Activated CD8-positive, alpha-beta memory T cell treated with anti-CD3 and anti-CD28 coated beads for 36 hours (primary cell): ENCODE results near the gene FIBP. TPM values are rescaled to one million over a fixed set of nuclear protein-coding genes. Genes with fewer than 3 reads are reported as not detected.

Experiments
- CTCF ChIA-PET: fragments of 350-600 bp; sonication (Branson Sonifier 250); formaldehyde crosslinking; loops from one replicate; lab custom pipeline; 2021; ENCODE audit warnings: antibody characterized with exemption; lab: Charles Lee
- POLR2A ChIA-PET: fragments of 350-600 bp; sonication (Branson Sonifier 250); formaldehyde crosslinking; loops from one replicate; lab custom pipeline; 2021; ENCODE audit warnings: antibody characterized with exemption; lab: Charles Lee
- total RNA-seq, 2 experiments: library from RNA; stranded (reverse); gene quantifications; one replicate each; pipeline ENCODE4 v1.2.3, GENCODE V29; 2021

The FIBP gene
- total RNA-seq, 2 experiments from 2014 or later: 119 to 132 TPM

DNA sequence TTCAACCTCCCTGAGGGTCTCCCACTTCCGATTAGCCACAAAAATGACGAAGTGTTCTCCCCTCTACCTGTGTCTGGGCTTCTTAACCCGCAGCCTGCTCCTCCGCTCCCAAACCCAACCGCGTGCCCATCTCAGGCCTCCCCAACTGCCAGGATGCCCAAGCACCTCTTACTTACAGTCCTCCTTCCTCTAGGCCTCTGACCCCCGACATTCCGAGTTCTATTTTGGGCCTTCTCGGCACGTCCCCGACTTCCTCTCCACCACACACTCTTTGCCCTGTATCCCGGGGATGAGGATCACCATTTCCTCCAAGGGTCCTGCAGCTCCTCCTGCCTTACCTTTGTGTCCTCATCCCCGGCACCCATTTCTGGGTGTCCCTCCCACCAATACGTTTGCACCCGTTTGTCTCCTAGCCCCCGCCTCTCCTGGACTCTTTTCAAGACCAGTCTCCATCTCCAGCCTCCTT lies 28.4 kb downstream of the FIBP start:
- CTCF ChIA-PET: interaction anchor here (0.6 to 8.1 kb wide), 22 partner anchors 11 to 846 kb away, joined by 3 to 163 read pairs (median 4); partner anchors contain the start of genes BANF1, CCDC85B, EIF1AD and FIBP
- POLR2A ChIA-PET: interaction anchor here (0.6 to 3.0 kb wide), 16 partner anchors 9 to 1076 kb away, joined by 3 to 44 read pairs (median 5); partner anchors contain the start of genes CCDC85B, FAM89B, FIBP and FOSL1

DNA sequence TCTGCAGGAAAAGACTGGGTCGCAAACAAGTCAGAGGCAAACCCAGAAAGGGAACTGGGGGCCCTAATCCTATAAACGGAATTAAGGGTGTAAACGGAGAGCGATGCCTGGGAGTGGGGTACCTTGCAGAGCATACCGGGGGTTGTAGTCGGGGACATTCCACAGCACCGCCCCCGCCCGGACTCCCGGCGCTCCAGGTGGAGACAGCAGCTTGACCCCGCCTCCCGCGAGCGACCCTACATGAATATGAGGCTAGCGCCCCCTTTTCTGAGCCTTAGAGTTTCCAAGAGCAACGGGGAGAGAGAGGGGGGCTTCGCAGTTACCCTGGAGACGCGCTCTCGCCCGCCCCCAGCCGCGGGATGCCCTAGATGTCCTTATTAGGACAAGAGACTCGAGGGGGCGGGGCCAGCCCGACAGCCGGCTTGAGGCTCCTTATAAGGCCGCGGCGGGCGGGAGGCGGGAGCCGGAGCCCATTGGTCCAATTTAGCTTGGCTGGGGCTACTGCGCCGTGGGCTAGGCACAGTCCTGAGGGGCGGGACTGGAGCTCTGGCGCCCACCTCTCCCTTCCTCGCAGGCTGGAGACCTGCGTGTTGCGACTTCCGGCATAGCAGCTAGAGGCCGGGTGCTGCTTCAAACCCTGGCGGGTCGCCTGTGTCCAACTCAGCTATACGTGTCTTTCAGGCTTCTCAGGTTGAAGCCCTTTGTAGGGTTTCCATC lies 29.0 kb downstream of the FIBP start:
- ChIA-PET POLR2A (interaction anchor here (0.6 to 3.0 kb wide), 15 partner anchors 10 to 1076 kb away, joined by 3 to 44 read pairs (median 5); partner anchors contain the start of genes CCDC85B, FAM89B, FIBP and FOSL1), CTCF (interaction anchor here (0.6 to 8.1 kb wide), 20 partner anchors 11 to 845 kb away, joined by 3 to 163 read pairs (median 4); partner anchors contain the start of genes BANF1, CCDC85B, EIF1AD and FIBP)

DNA sequence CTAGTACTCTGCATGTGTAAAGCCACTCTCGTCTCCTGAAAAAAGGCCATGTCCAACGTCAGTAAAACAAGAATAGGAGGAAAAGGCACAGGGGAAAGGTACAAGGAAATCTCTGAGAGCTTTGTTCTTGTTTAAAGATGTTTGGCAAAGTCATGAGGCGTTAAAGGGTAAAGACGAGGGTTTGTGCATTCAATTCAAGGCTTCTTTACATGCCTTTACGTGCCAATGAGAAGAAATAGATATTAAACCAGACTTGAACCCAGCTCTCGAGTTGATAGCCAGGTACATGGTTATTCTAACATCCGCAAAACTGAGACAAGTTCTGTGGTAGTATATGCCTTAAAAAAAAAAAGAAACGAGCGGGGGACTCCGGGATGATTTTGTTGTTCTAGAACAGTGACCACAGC lies 29.6 kb downstream of the FIBP start:
- CTCF ChIA-PET: interaction anchor here (0.6 to 8.1 kb wide), 7 partner anchors 13 to 528 kb away, joined by 3 to 163 read pairs (median 7); partner anchors contain the start of genes BANF1, CCDC85B, EIF1AD and FIBP
- POLR2A ChIA-PET: interaction anchor here (0.5 to 3.0 kb wide), 10 partner anchors 13 to 153 kb away, joined by 3 to 44 read pairs (median 4); partner anchors contain the start of genes CCDC85B, FIBP, FOSL1 and KAT5

DNA sequence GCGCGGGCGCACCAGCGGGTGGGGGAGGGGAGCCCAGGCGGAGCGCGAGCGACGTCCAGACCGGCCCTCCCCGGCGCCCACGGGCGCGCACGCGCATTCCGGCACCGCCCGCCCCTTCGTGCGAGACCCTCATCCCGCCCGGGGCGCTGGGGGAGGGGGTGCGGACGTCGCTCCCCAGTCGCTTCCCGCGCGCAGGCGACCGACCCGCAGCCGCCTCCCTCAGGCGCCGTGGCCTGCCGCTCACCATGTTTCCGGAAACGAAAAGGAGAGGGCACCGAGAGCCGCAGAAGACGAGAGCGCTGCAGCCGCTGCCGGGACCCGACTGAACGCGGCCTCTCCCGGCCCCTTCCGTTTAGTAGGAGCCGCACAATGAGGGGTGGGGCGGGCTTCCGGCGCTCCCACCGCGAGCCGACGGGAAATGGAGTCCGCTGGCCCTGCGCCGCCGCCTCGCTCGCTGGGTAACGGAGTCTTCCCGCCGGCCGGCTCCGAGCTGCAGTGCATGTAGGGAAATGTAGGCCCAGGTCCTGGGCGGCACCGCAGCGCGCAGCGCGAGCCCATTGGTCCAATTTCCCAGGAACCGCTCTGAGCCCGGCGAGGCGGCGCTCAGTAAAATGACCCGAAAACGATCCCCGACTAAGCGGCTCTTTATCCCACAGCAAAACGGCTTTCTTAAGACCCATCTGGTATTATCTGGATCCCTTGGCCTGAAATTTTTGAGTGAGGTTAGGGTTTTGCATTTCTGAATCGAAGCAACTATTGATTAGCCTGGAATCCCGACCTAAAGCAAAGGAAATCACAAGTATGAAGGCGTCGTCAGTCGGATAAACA lies 30.2 kb downstream of the FIBP start, which contains the start of gene CFL1:
Gene CFL1 (minus strand): TSS at position 328 of the 828 bp plus-strand sequence. CDS start 81 bp downstream, at position 247.
- CTCF ChIA-PET: interaction anchor here (0.6 to 8.1 kb wide), 6 partner anchors 13 to 528 kb away, joined by 3 to 163 read pairs (median 6); partner anchors contain the start of genes BANF1, CCDC85B, EIF1AD and FIBP

DNA sequence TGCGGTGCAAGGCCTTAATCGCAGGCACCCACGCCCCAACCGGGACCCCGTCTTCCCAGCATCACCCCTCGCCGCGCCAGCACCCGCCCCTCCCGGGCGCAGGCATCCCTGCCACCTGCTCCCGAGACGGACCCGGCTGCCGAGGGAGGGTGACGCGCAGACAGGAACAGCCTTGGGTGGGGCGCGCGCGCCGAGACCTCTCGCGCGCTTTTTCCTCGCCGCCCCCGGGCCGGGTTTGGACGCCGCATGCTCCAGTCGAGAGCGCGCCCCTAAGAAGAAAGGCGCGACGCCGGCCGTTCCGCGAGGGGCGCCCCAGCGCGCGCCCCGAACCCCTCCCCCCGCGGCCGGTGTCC lies 30.8 kb downstream of the FIBP start:
- ChIA-PET CTCF (interaction anchor here (8.1 kb wide), 1 partner anchor 30 kb away, joined by 163 read pairs; the partner anchor contains the start of genes CCDC85B and FIBP), POLR2A (interaction anchor here (1.0 to 3.0 kb wide), 4 partner anchors 14 to 43 kb away, joined by 4 to 44 read pairs (median 17); partner anchors contain the start of genes CCDC85B, FIBP and FOSL1)

More for the DNA sequence above, 30.2 kb downstream of the FIBP start, which contains the start of gene CFL1:
- POLR2A ChIA-PET: interaction anchor here (0.5 to 3.0 kb wide), 9 partner anchors 14 to 153 kb away, joined by 3 to 44 read pairs (median 4); partner anchors contain the start of genes CCDC85B, FIBP and FOSL1

DNA sequence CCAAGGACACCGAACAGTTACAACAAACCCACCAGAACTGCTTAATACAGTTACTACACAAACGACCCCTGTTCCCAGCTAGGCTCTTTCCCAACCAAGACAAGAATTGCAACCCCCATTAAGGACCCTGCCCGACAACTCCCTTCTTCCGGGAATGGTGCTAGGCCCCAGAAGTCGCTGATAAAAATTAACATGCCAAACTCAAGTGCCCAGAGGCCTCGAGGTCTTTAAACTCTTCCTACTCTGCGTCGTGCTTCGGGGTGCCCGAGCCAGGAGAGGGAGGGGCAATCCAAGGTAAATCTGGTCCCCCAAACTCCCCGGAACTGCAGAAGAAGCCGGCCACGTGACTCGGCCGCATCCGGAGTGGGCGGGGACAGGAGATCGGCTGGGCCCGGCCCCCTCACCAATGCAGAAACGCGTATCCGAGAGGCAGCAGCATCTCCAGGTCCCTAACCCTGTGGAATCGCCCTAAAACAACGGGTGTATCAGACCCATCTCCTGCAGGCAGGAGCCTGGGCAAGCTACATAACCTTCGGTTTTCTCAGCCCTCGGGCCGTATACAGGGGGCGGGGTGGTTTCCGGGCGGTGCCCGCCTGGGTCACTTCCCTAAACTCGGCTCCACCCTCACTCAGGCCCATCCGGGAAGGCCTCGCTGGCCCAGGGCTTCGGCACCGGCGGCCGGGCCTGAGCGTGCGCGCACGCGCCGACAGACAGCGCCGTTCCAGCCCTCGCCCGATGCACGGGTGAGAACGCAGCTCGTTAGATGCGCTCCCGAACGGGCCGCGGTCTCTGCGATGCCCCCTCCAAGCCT lies 31.4 kb downstream of the FIBP start:
- ChIA-PET POLR2A (interaction anchor here (3.0 kb wide), 1 partner anchor 17 kb away, joined by 15 read pairs; no protein-coding TSS in a partner anchor), CTCF (interaction anchor here (8.1 kb wide), 1 partner anchor 31 kb away, joined by 163 read pairs; the partner anchor contains the start of genes CCDC85B and FIBP)

DNA sequence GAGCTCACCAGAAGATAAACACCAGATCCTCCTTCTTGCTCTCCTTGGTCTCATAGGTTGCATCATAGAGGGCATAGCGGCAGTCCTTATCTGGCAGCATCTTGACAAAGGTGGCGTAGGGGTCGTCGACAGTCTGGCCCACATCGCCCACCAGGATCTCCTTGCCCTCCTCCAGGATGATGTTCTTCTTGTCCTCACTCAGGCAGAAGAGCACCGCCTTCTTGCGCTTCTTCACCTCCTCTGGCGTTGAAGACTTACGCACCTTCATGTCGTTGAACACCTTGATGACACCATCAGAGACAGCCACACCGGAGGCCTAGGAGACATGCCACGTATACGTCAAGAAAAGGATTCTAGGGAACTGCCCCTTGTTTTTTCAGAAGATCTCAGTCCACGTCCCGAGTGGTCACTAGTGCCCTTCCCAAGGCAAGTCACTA lies 32.3 kb downstream of the FIBP start:
- CTCF ChIA-PET: interaction anchor here (8.1 kb wide), 1 partner anchor 32 kb away, joined by 163 read pairs; the partner anchor contains the start of genes CCDC85B and FIBP

DNA sequence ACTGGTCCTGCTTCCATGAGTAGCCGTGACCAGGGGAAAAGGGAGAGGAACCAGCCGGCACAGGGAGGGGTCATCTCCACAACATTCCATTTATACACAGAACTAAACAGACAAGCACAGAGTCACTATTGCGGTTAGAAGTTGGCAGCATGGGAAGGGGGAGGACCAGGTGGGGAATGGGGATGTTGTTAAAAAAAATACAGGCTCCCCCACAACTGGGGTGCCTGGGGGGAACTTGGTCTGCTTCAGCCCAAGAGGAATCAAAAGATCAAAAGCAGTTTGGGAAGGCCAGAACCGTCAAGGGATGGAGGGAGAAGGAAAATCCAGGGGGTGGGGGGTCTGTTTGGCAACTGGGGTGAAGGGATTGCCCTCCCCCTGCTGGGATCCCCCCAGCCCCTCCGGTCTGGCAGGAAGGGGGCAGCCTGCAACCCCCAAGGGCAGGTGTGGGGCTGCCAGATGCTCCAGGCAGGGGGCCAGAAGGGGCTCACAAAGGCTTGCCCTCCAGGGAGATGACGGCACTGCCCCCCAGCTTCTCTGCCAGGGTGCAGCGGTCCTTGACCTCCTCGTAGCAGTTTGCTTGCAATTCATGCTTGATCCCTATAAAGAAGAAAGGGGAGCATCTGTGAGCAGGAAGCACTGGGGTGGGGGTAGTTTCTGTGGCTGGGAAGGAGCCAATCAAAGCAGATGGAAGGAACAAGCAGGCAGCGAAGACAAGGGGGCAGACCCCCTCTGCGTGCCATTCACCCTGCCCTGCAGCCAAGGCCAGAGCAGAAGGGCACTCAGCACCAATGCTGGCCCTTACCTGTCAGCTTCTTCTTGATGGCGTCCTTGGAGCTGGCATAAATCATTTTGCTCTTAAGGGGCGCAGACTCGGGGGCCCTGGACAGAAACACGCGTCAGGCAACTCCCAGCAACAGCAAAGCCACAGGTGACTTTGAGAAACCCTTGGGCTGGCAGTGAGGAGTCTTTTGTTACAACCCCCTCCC lies 33.1 kb downstream of the FIBP start:
- CTCF ChIA-PET: no interaction called here
- POLR2A ChIA-PET: no interaction called here

More for the DNA sequence above, 32.3 kb downstream of the FIBP start:
- POLR2A ChIA-PET: interaction anchor here (0.6 kb wide), 1 partner anchor 277 kb away, joined by 4 read pairs; no protein-coding TSS in a partner anchor

DNA sequence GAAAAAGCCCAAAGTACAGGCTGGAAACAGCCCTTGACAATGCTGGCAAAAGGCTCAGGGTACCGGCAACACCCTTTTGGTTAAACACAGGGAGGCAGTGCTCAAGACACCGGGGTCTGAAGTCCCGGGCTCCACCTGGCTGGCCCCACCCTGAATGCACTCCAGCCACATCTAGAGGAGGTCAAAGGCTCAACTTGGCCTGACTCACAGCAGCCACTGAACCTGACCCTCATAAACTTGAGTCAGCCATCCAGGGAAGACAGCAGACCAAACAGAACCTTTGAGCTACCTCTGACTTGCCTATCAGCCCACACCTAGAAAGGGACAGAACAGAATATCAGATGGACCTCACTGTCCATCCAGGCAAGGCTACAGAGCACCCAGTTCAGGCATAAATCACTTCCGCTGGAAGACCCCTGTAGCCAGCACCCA lies 34.1 kb downstream of the FIBP start:
- POLR2A ChIA-PET: no interaction called here
- CTCF ChIA-PET: no interaction called here

DNA sequence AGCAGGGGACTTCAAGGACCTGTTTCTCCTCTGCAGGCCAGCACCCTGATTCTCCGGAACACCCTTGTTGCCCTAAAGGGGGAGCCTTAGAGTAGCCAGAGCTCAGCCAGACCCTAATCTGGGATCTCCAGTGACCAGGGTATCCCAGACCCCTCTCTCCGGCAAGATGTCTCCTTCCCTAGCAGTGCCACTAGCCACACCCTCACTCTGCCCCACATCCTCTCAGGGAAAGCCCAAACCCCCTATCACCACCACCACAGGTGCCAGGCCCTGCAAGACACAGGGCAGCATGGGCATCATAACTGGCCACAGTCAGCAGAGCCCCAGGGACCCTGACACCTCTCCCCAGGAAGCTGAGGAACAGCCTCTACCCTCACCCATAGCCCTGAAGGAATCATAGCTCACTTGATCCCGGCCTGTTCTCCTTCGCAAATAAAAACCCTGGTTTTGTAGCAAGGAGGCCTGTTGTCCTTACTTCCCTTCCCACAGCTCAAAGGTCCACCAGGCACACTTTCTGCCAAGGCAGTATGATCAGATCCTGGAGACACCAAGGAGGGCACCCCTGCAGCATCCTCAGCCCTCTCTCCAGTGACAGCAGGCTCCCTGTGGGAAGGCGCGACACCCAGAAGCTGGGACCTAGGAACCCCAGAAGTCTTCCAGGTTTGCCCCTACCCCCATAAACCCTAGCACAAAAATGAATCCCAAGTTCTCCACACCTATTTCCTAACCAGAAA lies 34.9 kb downstream of the FIBP start:
- CTCF ChIA-PET: interaction anchor here (0.6 to 3.6 kb wide), 5 partner anchors 31 to 142 kb away, joined by 3 to 17 read pairs (median 5); partner anchors contain the start of genes AP5B1, CCDC85B and FIBP

DNA sequence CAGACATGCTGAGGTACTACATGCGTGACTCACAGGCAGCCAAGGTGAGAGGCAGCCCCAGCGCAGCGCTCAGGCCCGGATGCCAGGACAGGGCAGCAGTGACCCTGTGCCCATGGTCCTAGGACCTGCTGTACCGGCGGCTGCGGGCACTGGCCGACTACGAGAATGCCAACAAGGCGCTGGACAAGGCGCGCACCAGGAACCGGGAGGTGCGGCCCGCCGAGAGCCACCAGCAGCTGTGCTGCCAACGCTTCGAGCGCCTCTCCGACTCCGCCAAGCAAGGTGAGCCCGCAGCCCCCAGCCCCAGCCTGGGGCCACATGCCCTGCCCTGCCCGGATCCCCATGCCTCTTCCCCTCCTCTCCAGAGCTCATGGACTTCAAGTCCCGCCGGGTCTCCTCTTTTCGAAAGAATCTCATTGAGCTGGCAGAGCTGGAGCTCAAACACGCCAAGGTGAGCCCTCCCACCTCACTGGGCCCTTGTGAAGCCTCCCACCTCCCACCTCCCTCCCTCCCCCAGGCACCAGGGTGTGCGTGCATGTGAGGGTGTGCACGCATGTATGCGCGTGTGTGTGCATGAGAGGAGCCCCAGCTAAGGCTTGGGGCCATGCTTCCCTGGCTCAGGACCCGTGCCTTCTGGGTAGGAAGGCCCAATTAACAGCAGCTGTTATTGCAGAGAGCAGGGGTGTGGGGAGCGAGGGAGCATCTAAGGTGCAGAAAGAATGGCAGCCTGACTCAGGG lies 35.6 kb downstream of the FIBP start:
- CTCF ChIA-PET: interaction anchor here (0.6 to 3.6 kb wide), 5 partner anchors 32 to 348 kb away, joined by 3 to 17 read pairs (median 4); partner anchors contain the start of genes AP5B1, CCDC85B and FIBP
- POLR2A ChIA-PET: interaction anchor here (0.6 to 1.6 kb wide), 6 partner anchors 8 to 190 kb away, joined by 3 to 5 read pairs (median 3); partner anchors contain the start of genes CCDC85B, FIBP and RELA

More for the DNA sequence above, 34.9 kb downstream of the FIBP start:
- POLR2A ChIA-PET: interaction anchor here (1.0 kb wide), 1 partner anchor 10 kb away, joined by 3 read pairs; no protein-coding TSS in a partner anchor

DNA sequence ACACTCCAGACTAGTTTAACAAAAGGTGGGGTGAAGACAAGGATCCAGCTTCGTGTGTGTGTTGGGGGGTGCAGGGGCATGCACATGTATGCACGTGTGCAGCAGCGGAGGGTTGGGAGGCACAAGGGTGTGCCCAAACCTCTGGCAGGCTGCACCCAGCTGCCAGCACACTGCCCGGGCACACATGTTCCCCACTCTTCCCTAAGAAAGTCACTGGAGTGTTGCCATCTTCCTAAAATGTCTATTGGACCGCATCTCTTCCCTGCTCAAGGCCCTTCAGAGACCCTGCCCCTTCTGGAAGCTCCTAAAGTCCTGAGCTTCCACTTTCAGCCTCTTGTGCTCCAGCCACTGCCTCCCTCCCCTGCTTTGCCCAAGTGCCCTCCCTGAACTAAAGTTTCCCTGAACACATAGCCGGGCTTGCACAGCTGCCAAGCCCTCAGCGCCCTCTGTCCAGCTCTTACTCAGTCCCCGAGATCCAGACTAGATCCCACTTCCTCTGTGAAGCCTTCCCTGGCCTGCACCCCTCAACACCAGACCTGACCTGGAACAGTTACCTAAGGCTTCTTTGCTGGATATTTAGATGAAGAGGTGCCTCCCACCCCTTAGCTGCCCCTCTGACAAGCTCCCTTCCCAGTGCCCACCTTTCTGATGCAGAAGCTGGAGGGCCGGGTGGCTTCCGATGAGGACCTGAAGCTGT lies 36.3 kb downstream of the FIBP start:
- ChIA-PET CTCF (interaction anchor here (1.0 to 3.6 kb wide), 7 partner anchors 13 to 141 kb away, joined by 3 to 17 read pairs (median 8); partner anchors contain the start of genes AP5B1, CCDC85B, FIBP and SNX32), POLR2A (interaction anchor here (0.6 to 2.1 kb wide), 6 partner anchors 9 to 189 kb away, joined by 3 to 6 read pairs (median 4); partner anchors contain the start of genes CCDC85B, FIBP, RELA and SNX32)

DNA sequence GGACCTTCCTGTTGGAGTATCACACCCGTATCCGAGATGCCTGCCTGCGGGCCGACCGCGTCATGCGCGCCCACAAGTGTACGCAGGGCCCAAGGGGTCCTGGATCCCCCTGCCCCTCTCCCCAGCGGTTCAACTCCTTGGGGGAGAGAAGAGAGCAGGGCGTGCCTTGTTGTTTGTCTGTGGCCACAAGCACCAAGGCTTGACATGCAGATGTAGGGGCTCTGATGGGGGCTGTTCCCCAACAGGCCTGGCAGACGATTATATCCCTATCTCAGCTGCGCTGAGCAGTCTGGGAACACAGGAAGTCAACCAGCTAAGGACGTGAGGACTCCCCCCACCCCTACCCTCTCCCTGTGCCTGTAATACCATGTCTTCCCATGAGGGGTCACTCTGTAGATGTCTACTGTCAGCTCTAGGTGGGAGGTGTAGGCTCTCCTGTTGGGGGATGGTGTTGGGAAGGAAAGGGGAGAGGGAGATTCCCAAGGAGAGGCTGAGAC lies 37.1 kb downstream of the FIBP start:
- ChIA-PET POLR2A (interaction anchor here (0.6 to 2.1 kb wide), 4 partner anchors 18 to 699 kb away, joined by 3 to 6 read pairs (median 4); partner anchors contain the start of genes CCDC85B and SNX32), CTCF (interaction anchor here (1.3 to 3.6 kb wide), 5 partner anchors 12 to 71 kb away, joined by 5 to 17 read pairs (median 8); partner anchors contain the start of genes AP5B1, CCDC85B, FIBP and SNX32)
